ENCODE data around the gene WDR74. TPM values are rescaled to one million over a fixed set of nuclear protein-coding genes. Genes with fewer than 3 reads are reported as not detected.

The WDR74 gene
- total and polyA plus RNA-seq, 2 of the 13 experiments (the other 11 are each of a cell fraction or from before 2014, with no cell fraction given) = 77.0 to 83.3 TPM

DNA sequence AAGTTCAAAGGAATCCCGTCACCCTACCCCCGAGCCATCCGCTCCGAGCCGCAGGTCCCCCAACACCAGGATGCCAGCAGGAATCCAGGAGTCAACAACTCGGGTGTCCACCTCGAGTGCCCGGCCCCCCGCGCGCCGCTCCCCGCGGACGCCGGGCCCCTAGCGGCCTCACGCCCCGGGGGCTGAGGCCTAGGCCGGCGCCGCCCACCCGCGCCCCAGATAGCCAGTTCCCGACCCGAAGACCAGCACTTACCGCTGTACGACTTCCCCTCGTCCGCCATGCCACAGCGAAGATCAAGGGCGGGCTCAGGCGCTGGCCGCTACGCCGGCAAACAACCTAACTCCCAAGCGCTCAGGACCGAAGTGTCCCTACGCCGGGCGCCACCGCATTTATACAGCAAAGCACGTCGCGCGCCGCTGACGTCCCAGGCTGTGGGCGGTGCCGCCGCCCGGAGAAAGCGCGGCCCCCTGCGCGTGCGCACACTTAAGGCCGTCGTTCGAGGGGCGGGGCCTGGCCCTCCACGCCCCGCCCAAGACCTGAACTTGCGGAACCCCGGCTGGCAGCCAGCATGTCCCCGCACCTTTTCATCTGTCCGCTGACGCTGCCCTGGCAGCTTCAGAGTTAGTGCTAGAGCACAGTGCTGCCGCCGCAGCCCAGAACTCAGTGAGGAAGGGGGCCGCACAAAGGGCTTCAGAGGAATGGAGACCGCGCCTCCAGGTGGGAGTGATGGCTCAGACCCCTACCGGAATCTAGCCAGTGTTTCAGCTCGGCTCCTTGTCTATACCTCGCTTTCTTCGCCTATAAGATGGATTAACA is 34.1 kb downstream of the WDR74 start, which contains the start of gene NXF1 (continued):
- TF ChIP-seq, protein P1, sequence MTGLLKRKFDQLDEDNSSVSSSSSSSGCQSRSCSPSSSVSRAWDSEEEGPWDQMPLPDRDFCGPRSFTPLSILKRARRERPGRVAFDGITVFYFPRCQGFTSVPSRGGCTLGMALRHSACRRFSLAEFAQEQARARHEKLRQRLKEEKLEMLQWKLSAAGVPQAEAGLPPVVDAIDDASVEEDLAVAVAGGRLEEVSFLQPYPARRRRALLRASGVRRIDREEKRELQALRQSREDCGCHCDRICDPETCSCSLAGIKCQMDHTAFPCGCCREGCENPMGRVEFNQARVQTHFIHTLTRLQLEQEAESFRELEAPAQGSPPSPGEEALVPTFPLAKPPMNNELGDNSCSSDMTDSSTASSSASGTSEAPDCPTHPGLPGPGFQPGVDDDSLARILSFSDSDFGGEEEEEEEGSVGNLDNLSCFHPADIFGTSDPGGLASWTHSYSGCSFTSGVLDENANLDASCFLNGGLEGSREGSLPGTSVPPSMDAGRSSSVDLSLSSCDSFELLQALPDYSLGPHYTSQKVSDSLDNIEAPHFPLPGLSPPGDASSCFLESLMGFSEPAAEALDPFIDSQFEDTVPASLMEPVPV (CRISPR knock-in tag; IDR thresholded peaks at IDR 0.05) = 0 out of 2 replicates have a peak, but pooled peaks have one; percentile 60
- TF ChIP-seq SCMH1 (CRISPR knock-in tag; IDR thresholded peaks at IDR 0.05; ENCODE audit: borderline replicate concordance) = no peak
- no peak for TF ChIP-seq ZNF234 (CRISPR knock-in tag; conservative IDR thresholded peaks at IDR 0.05)
- no peak for TF ChIP-seq ZNF121 (CRISPR knock-in tag; IDR thresholded peaks at IDR 0.05)
- TF ChIP-seq DNMT3B (CRISPR knock-in tag; conservative IDR thresholded peaks at IDR 0.05) = 0 out of 2 replicates have a peak, but pooled peaks have one; percentile 48
- TF ChIP-seq, protein P2, sequence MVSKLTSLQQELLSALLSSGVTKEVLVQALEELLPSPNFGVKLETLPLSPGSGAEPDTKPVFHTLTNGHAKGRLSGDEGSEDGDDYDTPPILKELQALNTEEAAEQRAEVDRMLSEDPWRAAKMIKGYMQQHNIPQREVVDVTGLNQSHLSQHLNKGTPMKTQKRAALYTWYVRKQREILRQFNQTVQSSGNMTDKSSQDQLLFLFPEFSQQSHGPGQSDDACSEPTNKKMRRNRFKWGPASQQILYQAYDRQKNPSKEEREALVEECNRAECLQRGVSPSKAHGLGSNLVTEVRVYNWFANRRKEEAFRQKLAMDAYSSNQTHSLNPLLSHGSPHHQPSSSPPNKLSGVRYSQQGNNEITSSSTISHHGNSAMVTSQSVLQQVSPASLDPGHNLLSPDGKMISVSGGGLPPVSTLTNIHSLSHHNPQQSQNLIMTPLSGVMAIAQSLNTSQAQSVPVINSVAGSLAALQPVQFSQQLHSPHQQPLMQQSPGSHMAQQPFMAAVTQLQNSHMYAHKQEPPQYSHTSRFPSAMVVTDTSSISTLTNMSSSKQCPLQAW (CRISPR knock-in tag; IDR thresholded peaks at IDR 0.05) = peak; percentile 74
- TF ChIP-seq, protein P3, sequence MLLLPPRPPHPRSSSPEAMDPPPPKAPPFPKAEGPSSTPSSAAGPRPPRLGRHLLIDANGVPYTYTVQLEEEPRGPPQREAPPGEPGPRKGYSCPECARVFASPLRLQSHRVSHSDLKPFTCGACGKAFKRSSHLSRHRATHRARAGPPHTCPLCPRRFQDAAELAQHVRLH (CRISPR knock-in tag; IDR thresholded peaks at IDR 0.05; ENCODE audit: borderline replicate concordance, low read depth) = peak; percentile 85; the same call in 1 of the 2 replicates
- peak; percentile 5; the same call in 1 of the 2 replicates for TF ChIP-seq GLI4 (CRISPR knock-in tag; IDR thresholded peaks at IDR 0.05; ENCODE audit: borderline replicate concordance)
- peak; percentile 58; the same call in 1 of the 2 replicates for TF ChIP-seq ZNF441 (CRISPR knock-in tag; IDR thresholded peaks at IDR 0.05; ENCODE audit: borderline replicate concordance)
- peak; percentile 55; the same call in 1 of the 2 replicates for TF ChIP-seq NR2F2 (IDR thresholded peaks at IDR 0.05; ENCODE audit: borderline replicate concordance, low read depth)
- TF ChIP-seq ESRRA (CRISPR knock-in tag; IDR thresholded peaks at IDR 0.05; ENCODE audit: low read depth) = peak; percentile 78; the same call in 1 of the 2 replicates
- TF ChIP-seq, protein P4, sequence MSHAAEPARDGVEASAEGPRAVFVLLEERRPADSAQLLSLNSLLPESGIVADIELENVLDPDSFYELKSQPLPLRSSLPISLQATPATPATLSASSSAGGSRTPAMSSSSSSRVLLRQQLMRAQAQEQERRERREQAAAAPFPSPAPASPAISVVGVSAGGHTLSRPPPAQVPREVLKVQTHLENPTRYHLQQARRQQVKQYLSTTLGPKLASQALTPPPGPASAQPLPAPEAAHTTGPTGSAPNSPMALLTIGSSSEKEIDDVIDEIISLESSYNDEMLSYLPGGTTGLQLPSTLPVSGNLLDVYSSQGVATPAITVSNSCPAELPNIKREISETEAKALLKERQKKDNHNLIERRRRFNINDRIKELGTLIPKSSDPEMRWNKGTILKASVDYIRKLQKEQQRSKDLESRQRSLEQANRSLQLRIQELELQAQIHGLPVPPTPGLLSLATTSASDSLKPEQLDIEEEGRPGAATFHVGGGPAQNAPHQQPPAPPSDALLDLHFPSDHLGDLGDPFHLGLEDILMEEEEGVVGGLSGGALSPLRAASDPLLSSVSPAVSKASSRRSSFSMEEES (CRISPR knock-in tag; IDR thresholded peaks at IDR 0.05) = peak; percentile 75
- TF ChIP-seq ZNF703 (CRISPR knock-in tag; IDR thresholded peaks at IDR 0.05; ENCODE audit: borderline replicate concordance) = no peak
- TF ChIP-seq KDM1A (CRISPR knock-in tag; IDR thresholded peaks at IDR 0.05) = no peak
- no peak for TF ChIP-seq CC2D1A (CRISPR knock-in tag; IDR thresholded peaks at IDR 0.05)
- TF ChIP-seq, protein P5, sequence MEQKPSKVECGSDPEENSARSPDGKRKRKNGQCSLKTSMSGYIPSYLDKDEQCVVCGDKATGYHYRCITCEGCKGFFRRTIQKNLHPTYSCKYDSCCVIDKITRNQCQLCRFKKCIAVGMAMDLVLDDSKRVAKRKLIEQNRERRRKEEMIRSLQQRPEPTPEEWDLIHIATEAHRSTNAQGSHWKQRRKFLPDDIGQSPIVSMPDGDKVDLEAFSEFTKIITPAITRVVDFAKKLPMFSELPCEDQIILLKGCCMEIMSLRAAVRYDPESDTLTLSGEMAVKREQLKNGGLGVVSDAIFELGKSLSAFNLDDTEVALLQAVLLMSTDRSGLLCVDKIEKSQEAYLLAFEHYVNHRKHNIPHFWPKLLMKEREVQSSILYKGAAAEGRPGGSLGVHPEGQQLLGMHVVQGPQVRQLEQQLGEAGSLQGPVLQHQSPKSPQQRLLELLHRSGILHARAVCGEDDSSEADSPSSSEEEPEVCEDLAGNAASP (CRISPR knock-in tag; IDR thresholded peaks at IDR 0.05; ENCODE audit: borderline replicate concordance) = peak; percentile 81; the same call in 1 of the 2 replicates
- no peak for TF ChIP-seq ZNF674 (CRISPR knock-in tag; IDR thresholded peaks at IDR 0.05; ENCODE audit: low read depth)
- 0 out of 2 replicates have a peak, but pooled peaks have one; percentile 49 for TF ChIP-seq KLF13 (CRISPR knock-in tag; IDR thresholded peaks at IDR 0.05)

Data from HepG2 (cell line).